Stimulated activated naive CD4-positive, alpha-beta T cell treated with Interleukin-2 at 50 U/mL for 16 hours (primary cell): ENCODE results near the gene AICDA.

Source experiments
- DNase-seq: peaks from one replicate; lab custom pipeline; 2025; lab: John Stamatoyannopoulos, UW

Gene AICDA

GRCh38 chr12:8554451-8555195, 58.0 kb downstream of the AICDA start:
- no peak for DNase-seq

DNA sequence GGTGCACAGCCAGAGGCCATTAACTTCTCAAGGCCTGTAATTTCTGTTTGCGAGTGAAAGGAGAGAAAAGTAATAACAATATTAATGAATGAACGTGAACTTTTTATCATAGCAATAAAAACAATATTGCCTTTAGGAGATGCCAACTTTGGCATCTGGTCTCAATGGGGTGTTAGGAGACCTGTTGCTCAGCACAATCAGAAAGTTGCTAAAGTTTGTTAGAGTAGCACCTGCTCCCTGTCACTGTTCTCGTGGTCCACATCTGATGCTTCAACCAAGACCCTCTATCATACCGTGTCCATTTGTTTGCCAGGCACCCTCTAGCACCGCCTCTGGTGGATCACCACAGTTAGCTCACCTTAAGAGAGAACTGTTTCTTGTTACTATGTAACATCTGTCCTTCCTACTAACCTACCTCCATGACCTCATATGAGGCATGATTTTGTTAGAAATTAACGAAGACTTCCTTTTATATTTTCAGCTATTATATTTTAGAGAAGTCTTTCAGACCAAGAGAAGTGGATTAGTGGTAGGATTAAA, 59.5 kb downstream of the AICDA start:
- DNase-seq: no peak
